HEK293 (cell line): ENCODE results near the gene PIBF1.

Experiments
- CTCF ChIA-PET: fragments of 350-600 bp; formaldehyde crosslinking; extraction: SDS; loops from one replicate; lab custom pipeline; 2021; ENCODE audit warnings: antibody characterized with exemption; lab: Yijun Ruan, JAX
- POLR2A ChIA-PET: fragments of 300-600 bp; formaldehyde crosslinking; extraction: SDS; loops from one replicate; lab custom pipeline; 2020; ENCODE audit warnings: antibody characterized with exemption, inconsistent platforms; lab: Yijun Ruan, JAX
- H3K27ac ChIP-seq: fragments of 200-500 bp; sonication (Bioruptor generic); 2 replicates; pipeline ENCODE4 v1.5.1; 2014; ENCODE audit warnings: low read depth, low read length, control low read depth, inconsistent platforms; ENCODE audit errors: extremely low read depth
- H3K36me3 ChIP-seq, 2 experiments: fragments of 200-500 bp in 1 of 2; sonication (Bioruptor generic) in 1 of 2; 1 replicate in 1 of 2; 2 replicates in 1 of 2; pipeline ENCODE4 v1.5.1; 2014 to 2017; ENCODE audit warnings: inconsistent platforms in 2 of 2, low read length in 2 of 2; ENCODE audit not compliant: control insufficient read depth in 2 of 2, insufficient read depth in 1 of 2
- H3K4me1 ChIP-seq: fragments of 200-500 bp; sonication (Bioruptor generic); 2 replicates; pipeline ENCODE4 v1.5.1; 2014; ENCODE audit warnings: mild to moderate bottlenecking, low read length, inconsistent platforms; ENCODE audit not compliant: control insufficient read depth, insufficient read depth
- H3K4me3 ChIP-seq: 2 replicates; pipeline ENCODE4 v1.5.1; 2011; ENCODE audit warnings: low read depth, mild to moderate bottlenecking, control low read depth, low read length, moderate library complexity
- H3K9me3 ChIP-seq: fragments of 200-500 bp; sonication (Bioruptor generic); 2 replicates; pipeline ENCODE4 v1.5.1; 2014; ENCODE audit warnings: low read depth, low read length, inconsistent platforms; ENCODE audit not compliant: control insufficient read depth, insufficient read depth
- BCL11B ChIP-seq: fragments of 450-650 bp; formaldehyde crosslinking; IDR thresholded peaks from 2 replicates; pipeline ENCODE4 v1.5.1; 2016; ENCODE audit warnings: low read depth, missing biosample characterization, missing genetic modification characterization
- HOXA7 ChIP-seq: sonication (generic); formaldehyde crosslinking; IDR thresholded peaks from 2 replicates; pipeline ENCODE4 v1.8.1; 2022; ENCODE audit warnings: missing genetic modification reagents, borderline replicate concordance
- IKZF3 ChIP-seq: fragments of 450-650 bp; IDR thresholded peaks from 2 replicates; pipeline ENCODE4 v1.5.0; 2018; ENCODE audit warnings: missing biosample characterization, mild to moderate bottlenecking, missing genetic modification characterization, moderate library complexity
- KLF10 ChIP-seq: fragments of 450-650 bp; IDR thresholded peaks from 2 replicates; pipeline ENCODE4 v1.5.1; 2018; ENCODE audit warnings: missing biosample characterization, mild to moderate bottlenecking, missing genetic modification characterization
- KLF8 ChIP-seq: fragments of 450-650 bp; formaldehyde crosslinking; IDR thresholded peaks from 2 replicates; pipeline ENCODE4 v1.5.1; 2016; ENCODE audit warnings: missing biosample characterization, missing genetic modification characterization
- KLF9 ChIP-seq: fragments of 450-650 bp; formaldehyde crosslinking; IDR thresholded peaks from 2 replicates; pipeline ENCODE4 v1.5.1; 2016; ENCODE audit warnings: missing biosample characterization, missing genetic modification characterization, low read depth
- PRDM10 ChIP-seq: fragments of 450-650 bp; formaldehyde crosslinking; IDR thresholded peaks from 2 replicates; pipeline ENCODE4 v1.5.1; 2016; ENCODE audit warnings: missing biosample characterization, missing genetic modification characterization
- REPIN1 ChIP-seq: fragments of 450-650 bp; formaldehyde crosslinking; IDR thresholded peaks from 2 replicates; pipeline ENCODE4 v1.5.1; 2017; ENCODE audit warnings: missing biosample characterization, missing genetic modification characterization, low read depth
- SETDB1 ChIP-seq: IDR thresholded peaks from one replicate; pipeline ENCODE4 v1.6.1; 2017; ENCODE audit warnings: mild to moderate bottlenecking, low read length, moderate library complexity, mixed read lengths; ENCODE audit not compliant: insufficient read length
- TCF7L2 ChIP-seq: IDR thresholded peaks from 2 replicates; pipeline ENCODE4 v1.6.1; 2011; ENCODE audit warnings: low read depth, mild to moderate bottlenecking, inconsistent platforms, low read length, moderate library complexity, borderline replicate concordance
- YY2 ChIP-seq: fragments of 450-650 bp; formaldehyde crosslinking; IDR thresholded peaks from 2 replicates; pipeline ENCODE4 v1.5.1; 2016; ENCODE audit warnings: missing biosample characterization, missing genetic modification characterization
- ZBTB17 ChIP-seq: fragments of 450-650 bp; formaldehyde crosslinking; IDR thresholded peaks from 2 replicates; pipeline ENCODE4 v1.5.1; 2016; ENCODE audit warnings: missing biosample characterization, missing genetic modification characterization
- ZBTB7A ChIP-seq: fragments of 450-650 bp; formaldehyde crosslinking; IDR thresholded peaks from 2 replicates; pipeline ENCODE4 v1.5.1; 2016; ENCODE audit warnings: low read depth, missing biosample characterization, missing genetic modification characterization
- ZNF121 ChIP-seq: fragments of 450-650 bp; formaldehyde crosslinking; IDR thresholded peaks from 2 replicates; pipeline ENCODE4 v1.5.1; 2016; ENCODE audit warnings: missing biosample characterization, missing genetic modification characterization
- ZNF157 ChIP-seq: fragments of 450-650 bp; formaldehyde crosslinking; IDR thresholded peaks from 2 replicates; pipeline ENCODE4 v1.5.1; 2016; ENCODE audit warnings: missing biosample characterization, missing genetic modification characterization
- ZNF169 ChIP-seq: fragments of 450-650 bp; formaldehyde crosslinking; IDR thresholded peaks from 2 replicates; pipeline ENCODE4 v1.5.1; 2016; ENCODE audit warnings: missing biosample characterization, missing genetic modification characterization
- ZNF221 ChIP-seq: fragments of 450-650 bp; formaldehyde crosslinking; IDR thresholded peaks from 2 replicates; pipeline ENCODE4 v1.5.1; 2017; ENCODE audit warnings: missing biosample characterization, missing genetic modification characterization, borderline replicate concordance
- ZNF239 ChIP-seq: fragments of 450-650 bp; formaldehyde crosslinking; IDR thresholded peaks from 2 replicates; pipeline ENCODE4 v1.5.1; 2016; ENCODE audit warnings: missing biosample characterization, missing genetic modification characterization
- ZNF248 ChIP-seq: fragments of 450-650 bp; formaldehyde crosslinking; IDR thresholded peaks from 2 replicates; pipeline ENCODE4 v1.5.1; 2017; ENCODE audit warnings: missing biosample characterization, missing genetic modification characterization
- ZNF274 ChIP-seq, 2 experiments: fragments of 200-500 bp in 1 of 2; fragments of 450-650 bp in 1 of 2; sonication (Bioruptor generic) in 1 of 2; formaldehyde crosslinking in 1 of 2; IDR thresholded peaks; 2 replicates each; pipeline versions ENCODE4 v1.5.1 to v1.6.1; 2014 to 2016; ENCODE audit warnings: borderline replicate concordance in 1 of 2, inconsistent platforms in 1 of 2, low read length in 1 of 2, missing biosample characterization in 1 of 2, missing genetic modification characterization in 1 of 2
- ZNF335 ChIP-seq: fragments of 450-650 bp; formaldehyde crosslinking; conservative IDR thresholded peaks from 2 replicates; pipeline ENCODE4 v1.5.1; 2016; ENCODE audit warnings: missing biosample characterization, missing genetic modification characterization
- ZNF426 ChIP-seq: fragments of 450-650 bp; formaldehyde crosslinking; IDR thresholded peaks from 2 replicates; pipeline ENCODE4 v1.5.1; 2017; ENCODE audit warnings: missing biosample characterization, missing genetic modification characterization, mild to moderate bottlenecking, inconsistent platforms, moderate library complexity
- ZNF48 ChIP-seq: fragments of 450-650 bp; formaldehyde crosslinking; IDR thresholded peaks from 2 replicates; pipeline ENCODE4 v1.5.1; 2016; ENCODE audit warnings: missing biosample characterization, missing genetic modification characterization
- ZNF521 ChIP-seq: fragments of 450-650 bp; formaldehyde crosslinking; IDR thresholded peaks from 2 replicates; pipeline ENCODE4 v1.5.1; 2017; ENCODE audit warnings: missing biosample characterization, mild to moderate bottlenecking, missing genetic modification characterization
- ZNF558 ChIP-seq: fragments of 450-650 bp; formaldehyde crosslinking; IDR thresholded peaks from 2 replicates; pipeline ENCODE4 v1.5.1; 2016; ENCODE audit warnings: missing biosample characterization, missing genetic modification characterization
- ZNF560 ChIP-seq: fragments of 450-650 bp; formaldehyde crosslinking; IDR thresholded peaks from 2 replicates; pipeline ENCODE4 v1.5.1; 2017; ENCODE audit warnings: missing biosample characterization, missing genetic modification characterization, borderline replicate concordance
- ZNF561 ChIP-seq: fragments of 450-650 bp; IDR thresholded peaks from 2 replicates; pipeline ENCODE4 v1.5.1; 2018; ENCODE audit warnings: missing biosample characterization, missing genetic modification characterization, borderline replicate concordance
- ZNF654 ChIP-seq: fragments of 450-650 bp; formaldehyde crosslinking; IDR thresholded peaks from 2 replicates; pipeline ENCODE4 v1.5.1; 2016; ENCODE audit warnings: low read depth, missing biosample characterization, missing genetic modification characterization
- ZNF677 ChIP-seq: fragments of 450-650 bp; IDR thresholded peaks from 2 replicates; pipeline ENCODE4 v1.5.0; 2018; ENCODE audit warnings: missing biosample characterization, mild to moderate bottlenecking, missing genetic modification characterization, moderate library complexity
- ZSCAN16 ChIP-seq: fragments of 450-650 bp; formaldehyde crosslinking; IDR thresholded peaks from 2 replicates; pipeline ENCODE4 v1.5.1; 2016; ENCODE audit warnings: missing biosample characterization, missing genetic modification characterization
- TF ChIP-seq, protein P1 (sequence below): fragments of 450-650 bp; formaldehyde crosslinking; optimal IDR thresholded peaks from 2 replicates; pipeline ENCODE3; 2016; ENCODE audit warnings: missing biosample characterization, mild to moderate bottlenecking, missing genetic modification characterization
- TF ChIP-seq, protein P2 (sequence below): fragments of 450-650 bp; formaldehyde crosslinking; IDR thresholded peaks from 2 replicates; pipeline ENCODE4; 2016; ENCODE audit warnings: missing biosample characterization, missing genetic modification characterization

The PIBF1 gene

DNA sequence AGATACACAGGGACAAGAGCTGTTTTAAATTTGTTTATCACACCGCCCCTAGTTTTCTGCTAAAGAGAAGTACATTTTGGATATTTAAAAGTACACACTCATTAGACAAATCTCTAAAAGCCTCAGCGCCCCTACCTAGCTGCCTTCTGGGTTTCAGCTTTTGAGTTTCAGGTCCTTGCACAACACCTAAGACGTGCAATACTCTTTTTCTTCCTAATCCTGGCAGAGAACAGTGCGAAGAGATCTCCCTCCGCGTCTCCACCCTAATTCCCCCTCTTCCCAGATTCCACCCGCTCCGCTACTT is 276.5 kb downstream of the PIBF1 start (continued):
- TF ChIP-seq ZNF335 (tag by site-specific recombination) (0 out of 2 replicates have a peak, but pooled peaks have one; percentile 48), ZNF157 (tag by site-specific recombination) (no peak), ZNF221 (tag by site-specific recombination) (no peak), TCF7L2 (no peak), SETDB1 (peak; percentile 52), HOXA7 (CRISPR knock-in tag) (no peak), ZBTB7A (tag by site-specific recombination) (no peak), KLF8 (tag by site-specific recombination) (no peak), ZNF558 (tag by site-specific recombination) (no peak), ZNF426 (no peak), ZNF239 (tag by site-specific recombination) (no peak), ZSCAN16 (tag by site-specific recombination) (no peak), ZNF248 (no peak), ZNF169 (no peak), ZNF677 (tag by site-specific recombination) (no peak), ZNF121 (tag by site-specific recombination) (no peak), ZNF48 (tag by site-specific recombination) (no peak), IKZF3 (tag by site-specific recombination) (peak; percentile 62), KLF10 (tag by site-specific recombination) (no peak), PRDM10 (peak; percentile 59), BCL11B (tag by site-specific recombination) (no peak), ZNF521 (tag by site-specific recombination) (no peak), ZBTB17 (tag by site-specific recombination) (peak; percentile 53)
- TF ChIP-seq, protein P1, sequence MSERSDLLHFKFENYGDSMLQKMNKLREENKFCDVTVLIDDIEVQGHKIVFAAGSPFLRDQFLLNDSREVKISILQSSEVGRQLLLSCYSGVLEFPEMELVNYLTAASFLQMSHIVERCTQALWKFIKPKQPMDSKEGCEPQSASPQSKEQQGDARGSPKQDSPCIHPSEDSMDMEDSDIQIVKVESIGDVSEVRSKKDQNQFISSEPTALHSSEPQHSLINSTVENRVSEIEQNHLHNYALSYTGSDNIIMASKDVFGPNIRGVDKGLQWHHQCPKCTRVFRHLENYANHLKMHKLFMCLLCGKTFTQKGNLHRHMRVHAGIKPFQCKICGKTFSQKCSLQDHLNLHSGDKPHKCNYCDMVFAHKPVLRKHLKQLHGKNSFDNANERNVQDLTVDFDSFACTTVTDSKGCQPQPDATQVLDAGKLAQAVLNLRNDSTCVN (tag by site-specific recombination) = no peak

GRCh38 chr13:73058736-73059459 is 277.0 kb downstream of the PIBF1 start, which contains the start of gene KLF5:
Gene KLF5 (plus strand): TSS chr13:73059005. CDS start chr13:73059328, 323 bp downstream.
- ChIA-PET POLR2A (interaction anchor here (0.5 to 2.8 kb wide), 13 partner anchors 10 to 331 kb away, joined by 3 to 17 read pairs (median 3); partner anchors contain the start of gene BORA), CTCF (interaction anchor here (1.2 kb wide), 1 partner anchor 250 kb away, joined by 5 read pairs; no protein-coding TSS in a partner anchor)
- Histone ChIP-seq H3K9me3 (no peaks in the 10 kb centered on the region), H3K4me1 (no peaks in the 10 kb centered on the region), H3K27ac (peak within 1 kb of the TSS; percentile 65; the same call in 1 of the 2 replicates), H3K4me3 (peak within 1 kb of the TSS; percentile 88), H3K36me3 (peaks cover 0 to 20% of the 10 kb centered on the region in 2 experiments; a peak in 1 of 3 replicates)
- TF ChIP-seq REPIN1 (tag by site-specific recombination) = no peak
- TF ChIP-seq, protein P2, sequence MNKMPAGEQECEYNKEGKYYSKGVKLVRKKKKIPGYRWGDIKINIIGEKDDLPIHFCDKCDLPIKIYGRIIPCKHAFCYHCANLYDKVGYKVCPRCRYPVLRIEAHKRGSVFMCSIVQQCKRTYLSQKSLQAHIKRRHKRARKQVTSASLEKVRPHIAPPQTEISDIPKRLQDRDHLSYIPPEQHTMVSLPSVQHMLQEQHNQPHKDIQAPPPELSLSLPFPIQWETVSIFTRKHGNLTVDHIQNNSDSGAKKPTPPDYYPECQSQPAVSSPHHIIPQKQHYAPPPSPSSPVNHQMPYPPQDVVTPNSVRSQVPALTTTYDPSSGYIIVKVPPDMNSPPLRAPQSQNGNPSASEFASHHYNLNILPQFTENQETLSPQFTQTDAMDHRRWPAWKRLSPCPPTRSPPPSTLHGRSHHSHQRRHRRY (tag by site-specific recombination) = no peak
- no peak for TF ChIP-seq ZNF248
- TF ChIP-seq YY2 (tag by site-specific recombination) = no peak
- no peak for TF ChIP-seq ZNF654 (tag by site-specific recombination)
- peak; percentile 89 for TF ChIP-seq KLF9
- TF ChIP-seq ZNF561 (tag by site-specific recombination) = peak; percentile 10; the same call in 1 of the 2 replicates
- TF ChIP-seq ZNF239 (tag by site-specific recombination) = no peak
- no peak for TF ChIP-seq ZNF274 (IDR thresholded peaks at IDR 0.05; ENCODE audit: low read length)
- no peak for TF ChIP-seq ZNF274 (tag by site-specific recombination; IDR thresholded peaks at IDR 0.05; ENCODE audit: borderline replicate concordance)
- no peak for TF ChIP-seq ZNF560
